Skeletal muscle tissue (tissue), 5 donors: ENCODE measurements around the gene ACADL. TPM values are rescaled to one million over a fixed set of nuclear protein-coding genes. Genes with fewer than 3 reads are reported as not detected.

ENCODE experiments used
- H3K27ac ChIP-seq: one replicate; pipeline ENCODE4 v1.7.0; 2013; ENCODE audit warnings: mild to moderate bottlenecking, low read depth, low read length, inconsistent platforms
- H3K27me3 ChIP-seq, 3 donors: one replicate each; pipeline ENCODE4 v1.7.0; 2013; ENCODE audit warnings: low read length in 3 of 3; ENCODE audit not compliant: control insufficient read depth in 3 of 3, insufficient read depth in 3 of 3
- H3K36me3 ChIP-seq, 3 donors: one replicate each; pipeline ENCODE4 v1.7.0; 2013; ENCODE audit warnings: low read length in 3 of 3; ENCODE audit not compliant: control insufficient read depth in 3 of 3, insufficient read depth in 3 of 3
- H3K4me1 ChIP-seq, 3 donors: one replicate each; pipeline ENCODE4 v1.7.0; 2013; ENCODE audit warnings: low read length in 3 of 3, mild to moderate bottlenecking in 3 of 3; ENCODE audit not compliant: control insufficient read depth in 3 of 3, insufficient read depth in 3 of 3
- H3K4me3 ChIP-seq, 3 donors: one replicate each; pipeline ENCODE4 v1.7.0; 2013; ENCODE audit warnings: low read length in 3 of 3
- H3K9ac ChIP-seq, 3 donors: one replicate each; pipeline ENCODE4 v1.7.0; 2013; ENCODE audit warnings: low read length in 3 of 3, mild to moderate bottlenecking in 3 of 3, moderate library complexity in 2 of 3, low read depth in 1 of 3
- H3K9me3 ChIP-seq, 3 donors: one replicate each; pipeline ENCODE4 v1.7.0; 2013; ENCODE audit warnings: low read length in 3 of 3; ENCODE audit not compliant: control insufficient read depth in 3 of 3
- small RNA-seq: library from RNA; depleted of rRNA; stranded (forward); fragments of <200 nt; gene quantifications from one replicate; pipeline ENCODE3, GENCODE V24; 2014
- total RNA-seq: library from RNA; depleted of rRNA; stranded (reverse); fragments of >200 nt; gene quantifications from one replicate; pipeline ENCODE4 v1.2.3, GENCODE V29; 2014
- donor health status: Osteomylitis.

ACADL gene
- total RNA-seq, 1 donor from 2014 or later, result 4.7 TPM

DNA sequence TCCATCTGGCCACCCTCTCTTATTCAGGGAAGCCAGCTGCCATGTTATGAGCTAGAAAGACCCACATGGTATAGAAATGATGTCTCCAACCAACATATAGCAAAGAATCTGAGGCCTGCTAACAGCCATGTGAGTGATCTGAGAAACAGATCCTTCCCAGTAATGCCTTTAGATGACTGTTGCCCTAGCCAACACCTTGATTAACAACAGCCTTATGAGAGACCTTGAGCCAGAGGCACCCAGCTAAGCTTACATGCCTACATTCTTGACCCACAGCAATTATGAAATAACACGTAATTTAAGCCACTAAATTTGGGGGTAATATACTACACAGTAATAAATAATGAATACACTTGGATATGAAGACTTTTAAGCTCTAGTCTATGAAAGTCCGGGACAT lies 67.0 kb downstream of the ACADL start:
- no peak overlapping the region for H3K27ac ChIP-seq
- H3K4me3 ChIP-seq, result no peak overlapping the region
- H3K27me3 ChIP-seq, result no peaks in the 10 kb centered on the region
- H3K4me1 ChIP-seq, result peaks cover 6 to 8% (median 7%) of the 10 kb centered on the region in 3 donors
- no peaks in the 10 kb centered on the region for H3K9me3 ChIP-seq
- peaks cover 0 to 7% (median 6%) of the 10 kb centered on the region in 3 donors for H3K36me3 ChIP-seq
- no peak overlapping the region for H3K9ac ChIP-seq

DNA sequence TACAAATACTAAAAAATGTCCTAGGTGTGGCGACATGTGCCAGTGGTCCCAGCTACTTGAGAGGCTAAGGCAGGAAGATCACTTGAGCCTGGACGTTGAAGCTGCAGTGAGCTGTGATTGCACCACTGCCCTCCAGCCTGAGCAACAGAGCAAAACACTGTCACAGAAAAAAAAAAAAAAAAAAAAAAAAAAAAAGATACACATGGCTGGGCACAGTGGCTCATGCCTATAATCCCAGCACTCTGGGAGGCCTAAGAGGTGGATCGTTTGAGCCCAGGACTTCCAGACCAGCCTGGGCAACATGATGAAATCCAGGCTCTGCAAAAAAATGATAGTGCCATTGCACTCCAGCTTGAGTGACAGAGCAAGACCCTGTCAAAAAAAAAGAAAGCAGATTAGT lies 67.7 kb downstream of the ACADL start:
- Histone ChIP-seq H3K4me3 (no peak overlapping the region), H3K4me1 (peaks cover 2 to 4% (median 2%) of the 10 kb centered on the region in 3 donors), H3K27ac (no peak overlapping the region), H3K9me3 (no peaks in the 10 kb centered on the region), H3K9ac (no peak overlapping the region), H3K27me3 (no peaks in the 10 kb centered on the region), H3K36me3 (peaks cover 0 to 8% (median 6%) of the 10 kb centered on the region in 3 donors)

DNA sequence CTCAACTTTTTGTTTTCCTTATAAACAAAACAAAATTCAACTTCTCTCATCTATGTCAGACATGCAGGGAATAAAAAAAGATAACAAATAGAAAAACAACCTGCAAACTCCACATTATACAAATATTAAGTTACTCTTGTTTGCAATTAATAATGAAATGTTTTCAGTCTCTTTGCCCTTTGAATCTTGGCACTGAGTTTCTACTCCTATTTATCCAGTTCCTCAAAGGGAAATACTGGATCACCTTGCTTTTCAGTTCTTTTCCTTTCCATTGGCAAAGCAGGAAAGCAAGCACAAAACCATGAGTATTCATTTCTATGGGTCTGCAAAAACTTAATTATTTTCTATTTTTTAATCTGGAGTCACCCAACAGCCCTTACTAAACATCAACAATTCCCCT lies 77.6 kb downstream of the ACADL start:
- H3K9ac ChIP-seq, result no peak overlapping the region
- H3K27ac ChIP-seq, result no peak overlapping the region
- peaks cover 9 to 15% (median 14%) of the 10 kb centered on the region in 3 donors for H3K36me3 ChIP-seq
- H3K4me3 ChIP-seq, result no peak overlapping the region
- H3K27me3 ChIP-seq, result no peaks in the 10 kb centered on the region
- H3K9me3 ChIP-seq, result no peaks in the 10 kb centered on the region
- H3K4me1 ChIP-seq, result no peaks in the 10 kb centered on the region

Small RNA genes within 50 kb of the gene (small RNA-seq; reads per million reads assigned to genes)
- gene RF00019, result not detected

Other genes with a start within 250 kb of the ACADL start
- gene RPE, start 222.8 kb downstream of the ACADL start, total RNA-seq, result 29.7 TPM
- 88.2 TPM for gene KANSL1L, start 54.0 kb downstream of the ACADL start, total RNA-seq
- 6,507 TPM for gene MYL1, start 89.7 kb upstream of the ACADL start, total RNA-seq